ENCODE results near the gene EPHA6.
"Not testable (repeated sequence)": the region's sequence is repeated elsewhere in the genome, so short reads cannot be mapped to it uniquely, and the experiment has no call there.

The EPHA6 gene

DNA sequence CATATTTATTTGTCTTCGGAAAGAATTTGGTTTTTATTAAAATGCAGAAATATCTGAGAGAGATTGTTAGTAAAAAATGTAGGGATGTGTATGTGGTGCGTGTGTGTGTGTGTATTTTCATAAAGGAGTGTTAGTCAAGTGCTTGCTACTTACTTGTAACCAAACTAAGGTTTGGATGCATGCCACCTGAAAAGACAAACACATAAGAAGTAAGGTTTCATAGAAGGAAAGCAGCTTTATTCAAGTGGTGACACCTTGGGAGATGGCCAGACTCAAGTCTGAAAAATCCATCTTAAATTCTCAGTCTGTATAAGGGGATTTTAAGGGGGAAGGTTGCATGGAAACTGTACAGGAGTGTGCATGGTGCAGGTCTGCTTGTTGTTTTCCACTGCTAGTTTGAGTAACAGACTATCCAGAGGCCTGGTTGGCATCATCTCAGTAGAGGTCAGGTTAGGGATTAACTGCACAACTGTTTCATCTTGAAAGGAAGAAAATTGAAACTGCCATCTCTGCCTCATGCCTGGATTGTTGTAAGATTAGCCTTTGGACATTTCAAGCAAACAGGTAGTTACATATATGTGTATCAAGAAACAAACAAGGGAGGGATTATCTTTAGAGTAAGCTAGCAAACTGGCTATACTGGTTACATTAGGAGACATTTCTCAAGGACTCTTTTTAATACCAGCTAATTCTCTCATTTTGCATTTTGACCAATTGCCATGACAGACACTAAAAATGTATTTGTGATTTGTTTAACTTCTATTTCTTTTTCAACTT lies 196.7 kb downstream of the EPHA6 start:
- in situ Hi-C loops (cut with HindIII; ENCODE audit: low sequenced_read_pairs) = no loop called here

DNA sequence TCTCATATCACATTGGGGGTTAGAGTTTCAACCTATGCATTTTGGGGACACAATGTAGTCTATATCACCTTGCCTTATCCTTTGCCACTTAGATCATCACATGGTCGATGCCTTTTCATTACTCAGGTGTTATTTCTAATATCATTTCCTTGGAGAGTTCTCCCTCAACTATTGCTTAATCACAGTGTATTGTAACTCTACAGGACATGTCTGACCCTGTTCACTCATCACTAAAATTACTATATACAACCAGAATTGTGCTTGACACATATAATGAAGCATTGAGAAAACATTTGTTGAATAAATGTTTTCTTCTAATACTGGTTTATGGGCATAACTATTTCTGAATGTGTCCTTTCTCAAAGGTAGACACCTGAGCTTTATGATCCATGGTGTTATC lies 207.4 kb downstream of the EPHA6 start:
- in situ Hi-C loops (cut with HindIII; ENCODE audit: low sequenced_read_pairs) = no loop called here

DNA sequence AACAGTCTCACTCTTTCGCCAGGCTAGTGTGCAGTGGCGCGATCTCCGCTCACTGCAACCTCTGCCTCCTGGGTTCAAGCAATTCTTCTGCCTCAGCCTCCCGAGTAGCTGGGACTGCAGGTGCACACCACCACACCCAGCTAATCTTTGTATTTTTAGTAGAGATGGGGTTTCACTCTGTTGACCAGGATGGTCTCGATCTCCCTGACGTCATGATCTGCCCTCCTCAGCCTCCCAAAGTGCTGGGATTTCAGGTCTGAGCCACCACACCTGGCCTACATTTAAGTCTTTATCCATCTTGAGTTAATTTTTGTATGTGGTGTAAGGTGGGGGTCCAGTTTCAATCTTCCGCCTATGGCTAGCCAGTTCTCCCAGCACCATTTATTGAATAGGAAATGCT lies 211.2 kb downstream of the EPHA6 start:
- in situ Hi-C loops (cut with HindIII; ENCODE audit: low sequenced_read_pairs) = not testable (repeated sequence)

DNA sequence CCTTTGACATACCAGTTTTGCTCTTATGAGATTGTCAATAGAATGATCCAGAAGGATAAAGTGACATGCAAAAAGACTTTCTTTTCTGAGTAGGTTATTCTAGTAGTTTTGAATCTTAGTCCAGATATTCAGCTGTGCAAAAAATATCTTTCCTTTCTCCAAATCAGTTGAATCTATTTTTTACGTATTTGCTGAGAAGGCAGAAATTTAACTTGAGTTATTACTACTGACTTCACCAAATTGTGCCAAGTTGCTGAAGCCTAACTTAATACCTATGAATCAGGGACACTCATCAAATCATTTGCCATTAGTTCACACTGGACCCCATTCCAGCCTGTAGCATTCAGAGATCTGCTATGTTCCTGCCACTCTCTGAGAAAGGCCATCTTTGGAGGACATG lies 215.6 kb downstream of the EPHA6 start:
- in situ Hi-C loops (cut with HindIII; ENCODE audit: low sequenced_read_pairs) = no loop called here

DNA sequence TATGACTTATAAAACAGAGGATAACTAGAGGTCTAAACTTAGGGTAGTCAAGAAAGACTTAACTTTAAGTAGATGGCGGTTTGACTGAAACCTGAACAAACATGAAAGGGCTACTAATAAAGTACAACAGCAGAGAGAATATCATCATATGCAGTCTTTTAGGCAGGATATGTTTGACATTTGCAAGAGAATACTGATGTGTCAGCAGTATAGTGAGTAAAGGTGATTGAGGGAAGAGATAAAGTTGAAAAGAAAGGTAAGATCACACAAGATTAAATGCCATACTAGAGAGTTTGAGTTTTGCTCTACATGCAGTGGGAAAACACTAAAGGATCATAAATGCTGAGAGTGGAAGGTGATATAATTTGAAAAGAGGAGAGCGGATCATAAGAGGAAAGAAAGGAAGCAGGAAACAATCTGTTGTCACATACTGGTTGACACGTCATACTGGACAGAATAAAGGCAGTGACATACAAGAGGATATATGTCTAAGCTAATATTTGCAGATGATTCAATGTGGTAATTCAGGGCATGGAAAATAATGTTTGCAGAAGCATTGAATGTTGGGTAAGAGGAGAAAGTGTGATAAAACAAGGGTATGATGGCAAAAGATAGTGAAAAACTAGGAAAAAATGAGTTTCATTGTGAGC lies 223.0 kb downstream of the EPHA6 start:
- in situ Hi-C loops (cut with HindIII; ENCODE audit: low sequenced_read_pairs) = no loop called here

DNA sequence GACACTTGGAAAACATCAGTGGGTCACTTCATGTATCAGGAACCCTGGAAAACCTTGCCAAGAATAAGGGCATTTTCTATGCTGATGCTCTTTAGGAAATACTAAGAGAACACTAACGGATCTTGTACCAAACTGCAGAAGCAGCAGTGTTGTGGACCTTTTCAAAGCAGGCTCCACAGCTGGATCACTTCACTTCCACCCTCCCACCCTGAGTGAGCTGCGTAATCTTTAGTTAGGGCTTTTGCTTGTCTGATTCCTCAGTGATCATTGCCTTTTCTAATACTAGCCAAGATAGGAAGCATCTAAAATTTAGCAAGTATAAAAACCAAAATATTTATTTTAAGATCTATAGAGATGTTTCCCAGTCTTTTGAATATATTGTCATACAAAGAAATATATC lies 229.0 kb downstream of the EPHA6 start:
- in situ Hi-C loops (cut with HindIII; ENCODE audit: low sequenced_read_pairs) = no loop called here

DNA sequence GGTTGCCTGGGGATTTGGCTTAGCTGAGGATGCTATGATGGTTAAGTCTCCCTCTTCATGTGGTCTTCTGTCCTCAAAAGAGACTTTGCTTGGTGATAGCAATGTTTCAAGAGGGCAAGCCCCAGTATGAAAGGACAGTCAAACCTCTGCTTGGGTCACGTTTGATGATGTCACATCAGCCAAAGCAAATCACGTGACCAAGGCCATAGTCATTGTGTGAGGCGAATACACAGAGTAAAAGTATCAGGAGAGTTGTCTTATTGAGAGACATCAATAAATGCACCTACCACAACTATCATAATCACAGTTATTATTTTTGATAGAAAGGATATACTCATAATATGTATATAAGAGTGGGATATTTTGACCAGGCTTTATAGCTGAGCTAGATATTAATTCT lies 243.0 kb downstream of the EPHA6 start:
- in situ Hi-C loops (cut with HindIII; ENCODE audit: low sequenced_read_pairs) = no loop called here

DNA sequence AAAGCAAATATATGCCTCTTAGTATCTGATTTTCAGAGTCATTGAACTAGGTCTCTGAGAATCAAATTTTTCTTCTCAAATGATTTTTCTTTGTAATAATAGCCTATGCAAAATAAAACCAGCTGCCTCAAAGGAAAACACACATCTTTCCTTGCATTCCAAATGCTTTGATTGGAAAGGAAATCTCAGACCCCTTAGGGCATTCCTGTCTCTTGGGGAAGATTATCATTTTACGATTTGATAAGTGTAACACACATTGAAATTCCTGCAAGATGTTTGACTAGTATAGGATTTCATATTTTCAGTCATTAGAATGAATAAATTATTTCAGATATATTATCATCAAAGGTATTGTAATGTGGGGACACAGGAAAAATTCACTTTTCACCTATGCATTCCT lies 244.8 kb downstream of the EPHA6 start:
- in situ Hi-C loops (cut with HindIII; ENCODE audit: low sequenced_read_pairs) = no loop called here

DNA sequence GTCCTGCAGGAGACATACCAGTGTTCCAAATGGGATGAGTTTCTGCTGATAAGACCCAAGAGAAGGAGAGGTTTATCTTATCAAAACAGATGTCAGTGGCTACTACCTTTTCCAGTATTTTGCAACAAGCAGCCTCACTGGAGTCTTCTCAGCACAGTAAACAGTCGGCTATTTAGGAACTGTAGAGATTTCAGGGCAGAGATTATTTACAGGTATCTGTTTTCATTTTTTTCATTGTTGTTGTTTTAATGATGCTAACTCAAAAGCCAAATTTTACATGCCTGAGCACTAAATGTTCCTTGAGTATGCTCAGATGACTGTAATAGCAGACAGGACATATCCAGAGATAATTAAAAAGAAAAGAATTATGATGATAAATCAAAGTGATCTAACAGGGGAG lies 252.1 kb downstream of the EPHA6 start:
- in situ Hi-C loops (cut with HindIII; ENCODE audit: low sequenced_read_pairs) = no loop called here

DNA sequence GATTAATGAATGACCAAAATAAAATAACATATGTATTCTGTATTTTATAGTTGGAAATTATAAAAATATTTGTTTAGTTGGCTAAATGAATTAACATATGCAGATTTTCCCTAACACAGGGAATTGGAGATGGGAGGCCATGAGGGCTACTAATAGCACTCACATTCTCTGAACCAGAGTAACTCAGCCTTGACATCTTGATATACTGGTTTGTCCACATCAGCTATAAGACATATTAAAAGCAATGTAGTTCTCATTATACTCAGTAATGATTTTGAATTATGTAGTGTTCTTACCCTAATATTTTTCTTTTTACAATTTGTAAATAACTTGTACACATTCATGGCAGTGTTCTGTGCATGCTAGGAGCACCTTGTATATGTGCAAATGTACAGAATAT lies 255.9 kb downstream of the EPHA6 start:
- in situ Hi-C loops (cut with HindIII; ENCODE audit: low sequenced_read_pairs) = no loop called here

DNA sequence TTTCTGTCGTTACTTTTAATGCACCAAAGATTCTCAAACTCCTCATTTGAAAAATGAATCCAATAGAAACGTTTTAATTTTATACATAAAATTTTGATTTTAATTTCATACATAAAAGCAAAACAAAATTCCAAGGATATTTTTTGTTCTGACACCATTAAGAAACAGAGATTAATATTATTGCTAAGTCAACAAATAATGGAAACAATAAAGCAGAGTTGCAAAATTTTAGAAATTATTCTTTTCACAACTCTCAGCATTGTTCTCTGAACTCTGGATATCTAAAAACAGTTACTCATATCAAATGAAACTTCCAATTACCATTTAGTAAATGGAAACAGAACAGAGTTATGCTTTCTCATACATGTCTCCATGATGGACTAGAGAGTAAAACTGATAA lies 260.2 kb downstream of the EPHA6 start:
- in situ Hi-C loops (cut with HindIII; ENCODE audit: low sequenced_read_pairs) = no loop called here

DNA sequence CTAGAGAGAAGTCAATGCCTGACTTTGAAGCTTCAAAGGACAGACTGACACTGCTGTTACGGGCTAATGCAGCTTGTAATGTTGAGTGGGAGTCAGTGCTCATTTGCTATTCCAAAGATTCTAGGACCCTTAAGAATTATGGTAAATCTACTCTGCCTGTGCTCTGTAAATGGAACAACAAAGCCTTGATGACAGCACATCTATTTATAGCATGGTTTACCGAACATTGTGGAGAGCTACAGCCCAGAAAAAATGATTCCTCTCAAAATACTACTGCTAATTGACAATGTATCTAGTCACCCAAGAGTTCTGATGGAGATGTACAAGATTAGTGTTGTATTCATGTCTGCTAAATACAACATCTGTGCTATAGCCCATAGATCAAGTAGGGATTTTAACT lies 262.3 kb downstream of the EPHA6 start:
- in situ Hi-C loops (cut with HindIII; ENCODE audit: low sequenced_read_pairs) = no loop called here

DNA sequence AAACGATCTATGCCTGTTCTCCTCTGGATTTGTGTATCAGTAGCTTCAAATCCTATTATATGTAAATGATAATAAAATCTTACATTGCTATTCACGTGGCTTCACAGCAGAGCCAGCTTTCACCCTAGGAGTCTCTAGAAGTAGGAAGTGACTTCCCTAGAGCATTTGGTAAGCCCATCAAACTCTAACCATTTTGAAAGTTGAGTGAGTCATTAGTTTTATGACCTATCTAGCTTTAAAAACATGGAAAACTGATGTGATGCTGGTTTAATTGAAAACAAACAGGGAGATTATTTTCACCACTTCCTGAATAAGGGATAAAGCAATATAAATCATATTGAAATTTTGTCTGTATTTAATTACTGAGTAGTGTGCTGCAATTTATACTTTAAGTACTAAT lies 275.2 kb downstream of the EPHA6 start:
- in situ Hi-C loops (cut with HindIII; ENCODE audit: low sequenced_read_pairs) = no loop called here

DNA sequence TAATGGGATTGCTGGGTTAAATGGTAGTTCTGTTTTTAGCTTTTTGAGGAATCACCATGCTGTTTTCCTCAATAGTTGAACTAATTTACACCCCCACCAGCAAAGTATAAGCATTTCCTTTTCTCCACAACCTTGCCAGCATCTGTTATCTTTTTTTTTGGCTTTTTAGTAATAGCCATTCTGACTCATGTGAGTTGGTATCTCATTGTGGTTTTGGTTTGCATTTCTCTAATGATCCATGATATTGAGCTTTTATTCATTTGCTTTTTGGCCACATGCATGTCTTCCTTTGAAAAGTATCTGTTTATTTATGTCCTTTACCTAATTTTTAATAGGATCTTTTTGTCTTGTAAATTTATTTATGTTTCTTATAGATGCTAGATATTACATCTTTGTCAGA lies 288.2 kb downstream of the EPHA6 start:
- in situ Hi-C loops (cut with HindIII; ENCODE audit: low sequenced_read_pairs) = no loop called here

DNA sequence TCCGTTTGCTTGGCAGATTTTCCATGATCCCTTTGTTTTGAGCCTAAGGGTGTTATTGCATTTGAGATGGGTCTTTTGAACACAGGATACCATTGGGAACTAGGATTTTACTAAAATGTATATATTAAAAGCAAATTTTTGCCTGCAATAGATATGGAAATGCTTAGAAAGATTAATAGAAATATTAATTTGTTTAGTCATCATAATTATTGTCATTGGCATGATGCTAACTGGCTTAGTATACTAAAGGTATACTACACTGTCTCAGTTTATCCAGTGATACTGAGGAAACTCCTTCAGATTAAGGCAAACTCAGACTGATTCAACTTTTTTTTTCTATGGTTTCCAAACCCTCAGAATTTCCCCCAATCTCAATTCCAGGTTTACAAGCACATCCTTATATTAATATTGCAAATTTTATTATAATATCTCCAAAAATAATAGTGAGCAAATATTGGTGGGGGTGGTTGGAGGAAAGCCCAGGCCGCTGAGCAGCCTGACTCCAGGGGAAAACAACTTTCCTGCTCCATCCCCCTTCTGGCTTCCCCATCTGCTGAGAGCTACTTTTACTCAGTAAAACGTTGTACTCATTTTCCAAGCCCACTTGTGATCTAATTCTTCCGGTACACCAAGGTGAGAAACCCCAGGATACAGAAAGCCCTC lies 291.7 kb downstream of the EPHA6 start:
- in situ Hi-C loops (cut with HindIII; ENCODE audit: low sequenced_read_pairs) = no loop called here

DNA sequence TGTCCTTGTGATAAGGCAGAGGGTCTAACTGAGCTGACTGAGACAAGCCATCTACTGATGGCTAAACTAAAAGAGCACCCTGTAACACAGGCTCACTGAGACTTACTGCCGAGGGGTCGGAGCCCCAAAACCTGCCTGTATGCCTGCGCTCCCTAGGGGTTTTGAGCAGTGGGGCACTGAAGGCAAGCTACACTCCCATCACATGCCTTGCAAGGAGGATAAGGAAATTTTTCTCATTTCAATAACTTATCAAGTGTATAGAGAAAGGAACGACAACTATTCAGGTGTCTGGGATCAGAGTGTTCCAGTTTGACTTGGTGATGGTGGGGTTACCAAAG lies 292.2 kb downstream of the EPHA6 start:
- in situ Hi-C loops (cut with HindIII; ENCODE audit: low sequenced_read_pairs) = no loop called here

DNA sequence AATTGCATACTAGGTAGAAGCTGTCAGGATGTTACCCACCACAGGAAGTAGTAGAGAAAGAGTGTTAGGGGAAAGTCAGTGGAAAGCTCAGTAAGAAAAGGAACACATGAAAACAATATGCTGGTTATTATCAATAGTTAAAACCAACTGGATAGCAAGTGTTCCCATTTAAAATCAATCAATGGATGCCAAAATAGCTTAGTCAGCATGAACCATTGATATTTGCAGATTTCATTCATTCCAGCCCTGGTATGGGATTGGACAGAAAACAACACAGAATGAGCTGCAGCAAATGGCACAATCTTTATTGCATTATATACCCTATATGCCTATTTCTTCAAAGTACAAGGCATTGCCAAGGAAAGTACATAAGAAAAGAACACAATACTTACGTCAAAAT lies 293.7 kb downstream of the EPHA6 start:
- in situ Hi-C loops (cut with HindIII; ENCODE audit: low sequenced_read_pairs) = no loop called here

DNA sequence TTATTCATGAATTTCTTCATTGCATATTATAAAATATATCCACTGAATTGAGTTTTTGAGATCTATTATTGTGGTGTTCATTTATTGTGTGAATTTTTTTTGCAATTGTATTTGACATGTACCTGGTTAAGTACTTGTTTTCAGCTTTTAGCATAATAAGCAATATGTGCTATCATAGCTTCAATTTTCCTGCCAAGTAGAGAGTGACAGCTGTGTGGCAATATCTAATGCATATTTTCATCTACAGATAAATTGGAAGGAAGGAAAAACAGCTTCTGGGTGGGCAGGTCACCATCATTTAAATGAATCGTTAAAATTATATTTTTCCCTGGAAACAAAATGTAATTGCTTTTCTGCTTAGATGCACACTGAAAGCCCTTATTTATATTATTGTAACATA lies 296.9 kb downstream of the EPHA6 start:
- in situ Hi-C loops (cut with HindIII; ENCODE audit: low sequenced_read_pairs) = no loop called here

DNA sequence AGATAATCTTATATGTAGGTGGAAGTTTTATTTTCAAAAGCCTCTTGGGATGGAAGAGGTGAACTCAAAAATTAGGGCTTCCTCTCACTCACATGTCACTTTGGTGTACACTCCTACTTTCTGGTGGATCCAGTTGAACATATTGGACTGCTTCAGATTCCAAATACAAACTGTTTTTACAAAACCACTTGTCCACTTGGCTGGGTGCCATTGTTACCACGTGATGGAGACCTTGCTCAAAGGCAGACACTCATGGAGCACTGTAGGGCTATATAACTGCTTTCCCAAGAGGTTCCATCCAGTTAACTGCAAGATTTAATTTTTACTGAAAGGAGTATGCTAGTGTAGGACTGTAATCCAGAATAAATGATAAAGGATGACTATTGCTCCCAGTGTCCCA lies 307.0 kb downstream of the EPHA6 start:
- in situ Hi-C loops (cut with HindIII; ENCODE audit: low sequenced_read_pairs) = no loop called here

DNA sequence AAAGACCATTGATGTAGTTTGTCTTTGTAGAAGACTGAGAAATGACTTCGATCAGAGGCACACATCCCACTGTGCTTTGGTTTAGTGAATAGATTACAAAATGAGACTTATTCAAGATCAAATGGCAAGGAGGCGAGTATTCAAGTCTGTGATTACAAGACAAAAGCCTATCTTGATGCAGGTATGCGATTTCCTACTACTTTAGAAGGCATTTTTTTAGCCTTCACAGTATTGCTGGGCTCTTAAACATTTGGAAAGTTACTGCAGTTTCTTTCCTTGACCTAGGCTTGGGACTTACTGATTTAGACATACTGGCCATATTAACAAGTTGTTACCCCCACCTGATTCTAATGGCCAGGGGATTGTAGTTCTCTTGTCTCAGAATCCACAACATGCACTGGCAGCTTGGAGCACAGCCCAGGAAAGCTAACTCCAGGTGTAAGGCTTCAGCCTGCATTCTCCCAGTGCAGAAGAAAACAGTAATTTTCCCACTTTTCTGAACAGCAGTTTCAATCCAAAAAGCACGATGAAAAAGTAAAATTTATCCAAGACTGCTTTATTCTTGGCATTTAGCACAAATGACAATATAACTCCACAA lies 311.6 kb downstream of the EPHA6 start:
- in situ Hi-C loops (cut with HindIII; ENCODE audit: low sequenced_read_pairs) = no loop called here

DNA sequence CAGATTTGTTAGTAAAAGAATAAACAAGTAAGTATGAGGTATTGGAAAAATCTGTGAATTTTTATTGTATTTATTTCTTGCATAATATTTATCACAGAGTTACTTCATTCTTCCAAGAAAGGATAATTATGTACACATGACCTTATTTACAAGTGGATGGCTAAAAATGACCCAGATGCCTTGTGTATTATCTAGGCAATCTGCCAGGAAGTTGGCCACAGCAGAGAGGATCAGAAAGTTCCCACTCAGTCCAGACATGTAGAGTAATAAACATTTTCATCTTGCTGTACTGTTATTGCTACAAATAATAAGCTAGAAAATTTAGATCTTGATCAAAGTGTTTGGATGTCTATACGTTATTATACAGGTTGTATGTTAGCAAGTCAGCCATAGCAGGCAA lies 317.1 kb downstream of the EPHA6 start:
- in situ Hi-C loops (cut with HindIII; ENCODE audit: low sequenced_read_pairs) = no loop called here

DNA sequence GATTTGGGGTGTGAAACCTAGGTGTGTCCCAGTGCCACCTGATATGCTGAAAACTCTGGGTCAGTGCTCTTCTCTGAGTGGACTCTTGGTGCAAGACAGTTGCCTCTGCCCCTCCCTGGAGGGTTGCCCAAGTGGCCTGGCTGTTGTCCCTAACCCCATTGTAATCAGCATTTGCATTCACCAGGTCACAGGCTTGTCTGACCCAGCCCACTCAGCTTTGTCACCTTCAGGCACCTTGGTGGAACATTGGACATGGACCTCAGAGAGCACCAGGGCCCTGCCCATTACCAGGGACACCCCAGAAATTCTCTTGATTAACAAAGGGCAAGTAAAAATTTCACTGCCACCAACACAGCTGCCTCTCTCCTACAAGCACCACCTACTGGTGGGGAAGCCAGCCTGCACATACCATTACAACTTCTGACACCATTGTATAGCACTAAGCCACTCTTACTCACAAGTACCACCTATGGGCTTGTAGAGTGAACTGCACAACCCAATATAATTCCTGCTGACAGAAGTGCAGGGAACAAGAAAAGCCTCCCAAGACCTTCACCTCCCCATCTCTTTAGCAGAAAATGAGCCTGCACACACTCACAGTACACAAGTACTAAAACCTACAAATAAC lies 324.6 kb downstream of the EPHA6 start:
- in situ Hi-C loops (cut with HindIII; ENCODE audit: low sequenced_read_pairs) = no loop called here

All from DLD1 (cell line).